Fibroblast of skin of left quadriceps (primary cell): ENCODE data around the gene ATP8B1.
A peak's percentile ranks its signal among the peaks of the same experiment; 100 is the strongest.
"Not testable (repeated sequence)": the region's sequence is repeated elsewhere in the genome, so short reads cannot be mapped to it uniquely, and the experiment has no call there.

Experiments
- DNase-seq, 2 experiments: peaks; one replicate each; pipeline ENCODE4 v3.0.0-alpha.2; 2013; ENCODE audit warnings: low read depth in 2 of 2

Gene ATP8B1

DNA sequence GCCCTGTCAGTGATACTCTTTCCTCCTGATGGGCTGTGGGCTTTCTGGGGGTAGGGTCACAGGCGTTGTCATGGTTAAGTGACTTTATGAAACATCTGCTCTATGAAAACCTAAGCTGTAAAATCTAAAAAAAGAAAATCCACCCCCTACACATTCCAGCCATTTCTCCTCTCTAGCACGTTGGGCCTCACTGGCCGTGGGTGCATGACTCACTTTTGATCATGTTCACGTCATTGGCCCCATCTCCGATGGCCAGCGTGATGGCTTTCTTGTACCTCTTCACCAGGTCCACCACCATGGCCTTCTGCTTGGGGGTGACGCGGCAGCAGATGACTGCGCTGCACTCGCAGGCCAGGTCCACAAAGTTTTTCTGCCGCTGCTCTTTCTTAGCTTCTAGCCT lies 142.2 kb downstream of the ATP8B1 start:
- DNase-seq: peak; percentile 26 to 34

DNA sequence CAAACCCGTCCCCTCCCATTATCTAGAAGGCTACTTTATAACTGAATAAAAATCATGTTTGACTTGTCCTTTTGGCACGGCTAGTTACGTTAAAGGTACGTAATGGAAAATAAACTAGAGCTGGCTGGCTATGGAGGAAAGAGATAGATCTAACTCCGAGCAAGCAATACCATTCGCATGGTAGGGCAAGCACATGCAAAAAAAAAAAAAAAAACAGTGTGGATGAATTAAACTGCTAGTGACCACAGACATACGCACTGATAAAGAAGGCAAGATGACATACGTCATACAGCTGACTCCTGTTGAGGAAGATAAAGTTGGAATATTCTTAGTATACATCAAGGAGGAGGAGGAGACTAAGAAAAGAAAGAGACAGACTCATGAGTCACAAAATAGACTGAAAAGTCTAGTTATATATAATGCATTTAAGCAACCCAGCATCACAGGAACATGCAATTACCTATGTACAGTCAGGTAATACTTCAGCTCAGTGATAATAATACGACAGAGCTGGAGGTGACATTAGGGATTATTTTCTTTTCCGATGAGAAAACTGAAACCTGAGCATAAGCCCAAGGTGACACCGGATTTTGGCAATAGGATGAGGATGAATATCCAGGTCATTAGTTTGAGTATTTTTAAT lies 143.5 kb downstream of the ATP8B1 start:
- DNase-seq: no peak

DNA sequence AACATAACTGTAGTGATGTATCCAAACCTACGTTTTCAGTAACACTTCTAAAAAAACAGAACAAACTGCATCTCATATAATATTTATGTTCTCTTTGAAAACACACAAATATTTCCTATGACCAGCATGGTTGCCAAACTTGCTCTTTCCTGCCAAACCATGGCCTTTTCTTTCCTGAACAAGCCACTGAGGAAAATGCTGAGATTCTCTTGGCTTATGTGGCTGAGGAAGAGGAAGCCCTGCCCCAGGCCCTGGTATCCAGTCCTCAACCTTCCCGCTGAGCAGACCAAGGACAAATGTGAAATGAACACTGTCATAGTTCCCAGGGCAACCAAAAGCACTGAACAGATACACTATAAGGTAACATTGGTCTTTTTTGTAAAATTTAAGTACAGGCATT lies 145.6 kb downstream of the ATP8B1 start:
- DNase-seq: no peak

DNA sequence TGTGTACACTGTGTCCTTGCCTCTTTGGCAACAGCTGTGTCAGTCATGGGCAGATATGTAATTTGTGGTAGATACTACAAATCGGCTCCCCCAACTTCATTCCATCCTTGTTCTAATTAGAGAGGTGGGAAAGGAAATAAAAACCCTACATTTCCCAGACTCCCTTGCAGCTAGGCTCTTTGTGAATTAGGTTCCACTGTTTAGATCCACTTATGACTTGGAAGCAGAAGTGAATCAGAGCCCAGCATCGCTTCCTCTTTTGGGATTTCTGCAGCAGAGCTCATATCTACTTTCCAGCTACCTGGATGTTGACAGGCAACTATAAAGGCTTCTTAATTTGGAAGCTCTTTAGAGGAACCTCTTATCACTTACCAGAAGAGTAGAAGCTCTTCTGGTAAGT lies 147.4 kb downstream of the ATP8B1 start:
- no peak for DNase-seq

DNA sequence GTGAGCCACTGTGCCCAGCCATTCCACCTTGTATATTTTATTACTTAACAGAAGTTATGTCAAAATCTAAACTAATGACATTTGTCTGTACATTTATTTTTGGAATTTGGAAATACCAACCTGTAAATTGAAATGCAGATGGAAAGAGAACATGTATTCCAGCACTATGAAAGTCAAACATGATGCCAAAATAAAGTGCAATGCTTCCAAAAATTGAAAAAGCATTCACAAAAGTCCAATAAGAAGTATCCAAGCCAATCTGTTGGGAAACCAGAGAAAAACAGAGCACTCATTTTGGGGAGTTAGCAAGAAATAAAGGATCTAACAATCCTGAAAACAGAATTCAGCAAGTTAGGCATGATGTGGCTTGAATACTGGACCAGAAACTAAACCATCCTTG lies 151.2 kb downstream of the ATP8B1 start:
- no peak for DNase-seq

DNA sequence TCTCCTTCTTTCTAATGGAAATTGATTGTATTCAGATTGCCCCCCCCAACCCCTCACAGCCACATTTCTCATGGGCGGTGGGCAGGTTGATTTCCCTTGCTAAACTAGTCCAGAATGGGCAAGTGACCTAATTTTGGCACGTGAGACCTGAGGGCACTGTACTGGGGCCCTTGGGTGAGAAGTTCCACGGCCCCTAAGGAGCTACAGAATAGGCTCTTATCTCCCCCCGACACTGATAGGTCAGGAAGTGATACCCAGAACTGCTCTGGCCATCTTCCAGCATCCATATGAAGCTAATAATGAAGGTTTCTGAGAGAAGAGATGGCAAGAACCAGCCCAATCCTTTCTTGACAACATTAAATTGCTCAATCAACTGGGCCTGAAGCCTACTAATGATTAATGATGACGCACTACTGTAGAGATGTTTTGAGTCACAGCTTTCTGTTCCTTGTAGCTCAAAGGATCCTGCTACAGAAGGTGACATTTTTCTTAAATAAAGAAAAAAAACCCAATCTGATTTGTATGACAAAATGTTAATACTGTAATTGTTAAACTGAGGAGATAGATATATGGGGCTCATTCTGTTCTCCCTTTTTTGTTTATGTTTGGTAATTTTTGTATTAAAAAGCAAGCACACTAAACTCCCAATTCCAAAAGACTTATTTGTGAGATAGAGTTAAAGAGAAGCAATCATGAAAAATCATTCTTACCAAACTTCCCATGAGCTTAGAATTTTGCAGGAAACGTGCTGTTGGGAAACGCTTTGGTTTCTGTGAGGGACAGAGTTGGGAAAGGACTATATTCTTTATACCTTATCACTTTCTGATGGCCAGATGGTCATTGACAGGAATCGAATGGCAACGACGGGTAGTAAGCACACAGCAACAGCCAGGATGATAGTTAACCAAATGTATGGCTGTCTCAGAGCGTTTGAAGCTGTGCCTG lies 153.3 kb downstream of the ATP8B1 start:
- peak; percentile 47 to 50 for DNase-seq

DNA sequence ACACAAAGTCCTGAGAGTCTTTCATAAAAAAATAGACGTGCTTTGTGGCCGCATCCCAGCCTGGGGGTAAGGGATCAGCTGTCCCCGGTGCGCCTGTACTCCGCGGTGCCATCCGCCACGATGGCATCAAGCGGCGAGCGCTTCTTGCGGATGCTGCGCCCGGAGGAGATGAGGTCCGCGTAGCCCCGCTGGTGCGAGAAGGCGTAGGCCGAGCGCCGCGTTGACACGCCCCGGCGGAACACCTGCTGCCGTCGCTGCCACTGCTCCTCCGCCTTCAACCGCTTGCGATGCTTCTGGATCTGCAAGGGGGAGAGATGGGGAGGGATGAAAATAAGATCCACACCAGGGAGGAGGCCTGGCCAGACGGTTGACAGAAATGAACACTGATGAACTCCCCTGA lies 154.7 kb downstream of the ATP8B1 start:
- DNase-seq: no peak

DNA sequence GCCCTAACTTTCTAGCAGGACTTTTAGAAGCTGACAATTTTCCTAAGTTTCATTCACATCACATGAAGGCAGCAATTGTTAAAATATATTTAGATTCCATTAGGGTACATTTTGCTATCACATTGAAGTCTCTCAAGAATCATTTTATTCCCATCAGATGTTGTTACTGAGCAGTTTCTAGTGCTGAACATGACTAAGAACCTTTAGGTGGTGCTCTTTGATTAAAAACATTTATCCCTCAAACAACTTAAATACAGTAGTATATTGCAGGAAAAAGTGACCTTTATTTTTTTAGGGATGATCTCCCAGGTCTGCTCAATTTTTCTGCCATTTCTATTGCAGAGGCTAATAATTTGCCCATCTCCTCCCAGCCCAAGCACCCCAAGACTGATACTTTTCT lies 158.6 kb downstream of the ATP8B1 start:
- DNase-seq: no peak

DNA sequence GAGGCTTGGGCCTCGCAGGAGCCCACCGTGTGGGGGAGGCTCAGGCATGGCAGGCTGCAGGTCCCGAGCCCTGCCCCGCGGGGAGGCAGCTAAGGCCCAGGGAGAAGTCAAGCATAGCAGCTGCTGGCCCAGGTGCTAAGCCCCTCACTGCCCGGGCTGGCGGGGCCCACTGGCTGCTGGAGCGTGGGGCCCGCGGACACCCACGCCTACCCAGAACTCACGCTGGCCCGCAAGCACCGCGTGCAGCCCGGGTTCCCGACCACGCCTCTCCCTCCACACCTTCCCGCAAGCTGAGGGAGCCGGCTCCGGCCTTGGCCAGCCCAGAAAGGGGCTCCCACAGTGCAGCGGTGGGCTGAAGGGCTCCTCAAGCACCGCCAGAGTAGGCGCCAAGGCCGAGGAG lies 159.4 kb downstream of the ATP8B1 start:
- not testable (repeated sequence) for DNase-seq

DNA sequence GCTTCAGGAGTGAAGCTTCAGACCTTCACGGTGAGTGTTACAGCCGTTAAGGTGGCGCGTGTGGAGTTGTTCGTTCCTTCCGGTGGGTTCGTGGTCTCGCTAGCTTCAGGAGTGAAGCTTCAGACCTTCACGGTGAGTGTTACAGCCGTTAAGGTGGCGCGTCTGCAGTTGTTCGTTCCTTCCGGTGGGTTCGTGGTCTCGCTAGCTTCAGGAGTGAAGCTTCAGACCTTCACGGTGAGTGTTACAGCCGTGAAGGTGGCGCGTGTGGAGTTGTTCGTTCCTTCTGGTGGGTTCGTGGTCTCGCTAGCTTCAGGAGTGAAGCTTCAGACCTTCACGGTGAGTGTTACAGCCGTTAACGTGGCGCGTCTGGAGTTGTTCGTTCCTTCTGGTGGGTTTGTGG lies 160.7 kb downstream of the ATP8B1 start:
- DNase-seq: not testable (repeated sequence)

DNA sequence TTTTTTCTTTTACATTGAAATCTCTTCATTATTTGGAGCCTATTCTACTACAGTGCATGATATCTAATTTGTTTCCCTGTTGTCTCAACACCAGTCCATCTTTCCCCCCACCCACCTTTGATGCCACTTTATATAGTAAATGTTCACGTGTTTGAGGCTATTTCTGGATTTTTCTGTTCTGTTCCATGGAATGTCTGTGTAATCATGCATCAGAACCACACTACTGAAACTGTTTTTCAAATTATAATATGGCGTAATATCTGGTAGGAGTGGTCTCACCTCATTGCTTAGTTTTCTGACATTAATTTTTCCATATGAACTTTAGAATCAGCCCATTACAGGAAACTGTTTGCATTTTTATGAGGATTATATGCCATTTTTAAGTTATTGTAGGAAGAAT lies 162.4 kb downstream of the ATP8B1 start:
- no peak for DNase-seq

DNA sequence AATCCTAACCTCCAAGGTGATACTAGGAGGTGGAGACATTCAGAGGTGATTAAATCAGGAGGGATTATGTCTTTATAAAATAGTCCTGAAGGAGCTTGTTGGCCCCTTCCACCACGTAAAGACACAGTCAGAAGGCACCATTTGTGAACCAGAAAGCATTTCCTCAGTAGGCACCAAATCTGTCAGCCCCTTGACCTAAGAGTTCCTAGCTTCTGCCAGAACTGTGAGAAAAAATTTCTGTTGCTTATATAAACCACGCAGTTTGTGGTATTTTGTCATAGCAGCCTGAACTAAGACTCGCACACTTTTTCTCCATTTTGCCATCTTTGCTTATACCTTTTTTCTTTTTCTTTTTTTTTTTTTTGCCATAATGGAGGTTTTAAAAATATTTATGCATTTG lies 162.9 kb downstream of the ATP8B1 start:
- no peak for DNase-seq

DNA sequence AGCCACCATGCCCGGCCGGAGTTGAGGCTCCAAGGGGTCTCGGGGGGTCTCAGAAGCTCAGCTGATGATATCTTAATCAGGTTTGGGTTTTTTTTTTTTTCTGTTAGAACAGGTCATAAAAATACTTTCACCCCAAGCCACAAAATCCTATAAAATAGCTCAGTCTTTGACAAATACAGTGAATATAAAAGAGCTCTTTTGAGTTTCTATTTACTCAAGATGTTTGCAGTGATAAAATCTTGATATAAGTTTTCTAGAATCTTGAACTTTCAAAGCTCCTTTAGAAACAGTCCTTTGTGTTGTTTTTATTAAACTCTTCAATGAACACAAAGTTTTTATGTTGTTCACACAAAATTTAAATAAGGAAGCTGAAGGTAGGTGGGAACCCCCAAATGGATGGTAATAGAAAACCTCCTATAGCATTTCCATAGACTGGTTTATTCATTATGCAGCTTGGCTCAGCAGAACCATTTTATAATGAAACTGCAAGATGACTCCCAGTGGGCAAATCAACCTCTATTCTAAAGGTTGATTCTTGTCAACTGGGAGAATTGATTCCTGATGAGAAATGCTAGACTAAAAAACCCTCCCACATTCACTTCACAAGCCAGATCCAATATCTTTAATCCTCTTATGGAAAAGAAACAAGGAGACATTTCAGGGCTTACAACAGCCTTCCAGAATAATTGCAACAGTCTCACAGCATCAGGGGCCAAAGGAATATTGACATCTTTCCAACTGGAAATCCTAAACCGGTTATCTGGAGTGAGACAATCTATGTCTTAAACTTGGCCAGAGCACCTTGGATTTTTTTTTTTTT lies 167.9 kb downstream of the ATP8B1 start:
- DNase-seq: no peak

DNA sequence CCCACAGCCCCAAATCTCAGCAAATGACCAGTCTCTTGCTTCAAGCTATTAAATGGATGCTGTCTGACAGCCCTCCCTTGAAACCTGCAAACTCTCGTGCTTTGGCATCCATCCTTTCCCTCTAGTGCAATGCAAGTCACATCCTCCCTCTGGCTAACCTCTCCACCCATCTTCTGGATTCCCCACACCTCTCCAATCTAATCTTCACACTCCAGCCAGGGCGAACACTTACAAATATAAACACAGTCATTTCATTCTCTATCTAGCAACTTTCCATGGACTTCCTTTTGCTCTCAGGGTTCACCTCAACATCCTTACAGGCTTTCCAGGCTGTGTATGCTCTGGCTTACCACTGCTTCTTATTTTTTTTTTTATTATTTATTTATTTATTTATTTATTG lies 171.4 kb downstream of the ATP8B1 start:
- no peak for DNase-seq

DNA sequence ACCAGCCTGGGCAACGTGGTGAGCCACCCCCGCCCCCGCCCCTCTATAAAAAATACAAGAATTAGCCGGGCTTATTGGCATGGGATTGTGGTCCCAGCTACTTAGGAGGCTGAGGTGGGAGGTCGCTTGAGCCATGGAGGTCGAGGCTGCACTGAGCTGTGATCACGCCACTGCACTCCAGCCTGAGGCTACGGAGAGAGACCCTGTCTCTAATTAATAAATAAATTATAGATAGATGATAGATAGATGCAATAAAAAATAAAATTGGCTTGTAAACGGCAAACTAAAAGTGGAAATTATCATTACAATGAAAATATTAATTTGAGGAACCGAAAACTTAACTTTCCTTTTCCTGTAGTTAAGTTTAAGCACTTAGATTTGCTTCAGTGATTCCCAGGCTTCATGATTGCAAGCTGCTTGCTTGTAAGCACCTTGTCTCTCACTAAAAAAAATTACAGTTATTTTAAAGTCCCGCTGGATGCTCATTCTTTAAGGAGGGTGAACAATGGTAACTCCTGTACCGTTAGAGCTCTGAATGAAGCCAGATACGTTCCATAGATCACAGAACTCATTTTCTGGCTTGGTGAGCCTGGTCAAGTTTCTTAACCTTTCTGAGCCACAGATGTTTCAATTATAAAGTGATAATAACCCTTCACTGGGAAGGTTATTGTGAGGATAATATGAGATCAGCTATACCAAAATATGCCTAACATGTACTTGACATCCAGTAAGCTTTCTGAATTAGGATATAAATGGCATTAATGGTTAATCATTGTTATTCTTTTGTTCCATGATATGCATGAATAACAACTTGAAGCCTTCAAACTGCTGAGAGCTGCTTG lies 172.1 kb downstream of the ATP8B1 start:
- no peak for DNase-seq

DNA sequence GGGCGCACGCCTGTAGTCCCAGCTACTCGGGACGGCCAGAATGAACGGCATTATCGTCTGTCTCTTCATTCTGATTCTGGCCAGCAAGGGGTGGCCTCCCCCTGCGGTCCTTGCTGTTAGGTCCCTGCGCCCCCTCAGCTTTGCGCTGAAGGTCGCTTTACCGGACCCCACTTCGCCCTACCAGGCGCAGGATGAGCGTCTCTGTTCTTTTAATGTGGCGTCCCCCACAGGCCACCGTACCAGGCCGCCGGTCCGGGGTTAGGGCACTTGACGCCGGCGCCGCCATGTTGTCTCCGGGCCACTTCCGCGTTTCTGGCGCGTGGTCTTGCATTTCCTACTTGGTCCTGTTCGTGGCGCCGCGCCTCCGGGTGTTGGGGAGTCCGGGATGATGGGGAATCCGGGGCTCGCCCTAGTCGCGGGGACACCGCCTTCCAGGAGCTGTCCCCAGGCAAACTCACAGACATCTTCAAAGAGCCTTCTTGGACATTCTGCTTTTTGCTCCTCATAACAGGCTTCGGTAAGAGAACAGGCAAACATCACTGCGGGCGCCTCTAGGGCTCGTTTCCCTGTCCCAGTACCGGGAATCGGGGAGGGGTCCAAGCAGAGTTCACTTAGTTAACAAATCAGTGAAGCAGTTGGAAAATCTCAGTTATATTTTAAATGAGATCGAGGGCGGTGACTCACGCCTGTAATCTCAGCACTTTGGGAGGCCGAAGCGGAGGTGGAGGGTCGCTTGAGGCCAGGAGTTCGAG lies 172.9 kb downstream of the ATP8B1 start:
- DNase-seq: peak; percentile 92 to 93

DNA sequence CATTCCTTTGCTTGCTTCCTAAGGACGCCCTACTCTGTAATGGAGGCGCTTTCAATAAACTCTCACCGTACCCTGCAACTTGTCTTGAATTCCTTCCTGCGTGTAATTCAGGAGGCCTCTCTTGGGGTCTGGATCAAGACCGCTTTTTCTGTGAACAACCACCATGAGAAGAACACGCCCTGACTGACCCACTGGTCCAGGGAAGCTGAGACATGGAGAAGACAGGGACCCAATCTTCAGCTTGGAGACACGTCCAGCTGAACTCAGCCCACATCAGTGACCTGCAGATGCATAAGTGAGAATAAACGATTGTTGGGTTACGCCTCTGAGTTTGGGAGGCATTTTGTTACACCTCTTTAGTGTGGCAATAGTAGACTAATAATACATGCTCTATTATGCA lies 173.7 kb downstream of the ATP8B1 start:
- no peak for DNase-seq

DNA sequence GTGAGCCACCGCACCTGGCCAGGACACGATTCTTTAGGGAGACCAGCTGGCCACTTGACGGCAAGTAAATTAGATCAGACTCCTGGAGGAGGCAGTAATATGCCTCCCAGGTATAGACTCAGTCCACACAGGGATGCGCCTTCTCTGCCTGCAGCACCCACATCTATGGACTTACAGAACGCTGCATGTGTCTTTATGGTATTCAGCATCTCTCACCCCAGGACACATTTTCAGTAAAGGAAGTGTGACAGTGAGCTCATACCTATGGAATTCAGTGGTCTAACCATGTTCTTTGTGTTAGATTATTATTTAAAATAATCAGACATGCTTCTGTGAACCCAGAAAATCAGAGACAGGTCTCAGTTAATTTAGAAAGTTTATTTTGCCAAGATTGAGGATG lies 175.6 kb downstream of the ATP8B1 start:
- peak in 1 of 2 experiments; percentile 25 for DNase-seq

DNA sequence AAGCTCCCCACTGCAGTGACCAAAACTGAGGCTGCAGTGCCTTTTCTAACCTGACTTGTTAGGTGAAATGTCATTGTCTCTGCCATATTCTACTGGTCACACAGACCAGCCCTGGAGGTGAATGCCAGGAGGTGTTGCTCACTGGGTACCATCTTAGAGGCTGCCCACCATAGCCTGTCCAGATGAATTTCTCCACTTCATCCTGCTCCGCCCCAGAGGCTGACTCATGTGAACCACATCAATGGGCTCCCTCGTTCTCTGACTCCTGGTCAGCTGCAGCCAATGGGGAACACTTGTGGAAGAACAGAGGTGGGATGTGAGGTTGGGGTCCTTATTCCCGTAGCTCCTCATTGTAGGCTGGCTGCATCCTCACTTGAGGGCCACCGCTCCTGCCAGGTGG lies 178.1 kb downstream of the ATP8B1 start:
- no peak for DNase-seq

DNA sequence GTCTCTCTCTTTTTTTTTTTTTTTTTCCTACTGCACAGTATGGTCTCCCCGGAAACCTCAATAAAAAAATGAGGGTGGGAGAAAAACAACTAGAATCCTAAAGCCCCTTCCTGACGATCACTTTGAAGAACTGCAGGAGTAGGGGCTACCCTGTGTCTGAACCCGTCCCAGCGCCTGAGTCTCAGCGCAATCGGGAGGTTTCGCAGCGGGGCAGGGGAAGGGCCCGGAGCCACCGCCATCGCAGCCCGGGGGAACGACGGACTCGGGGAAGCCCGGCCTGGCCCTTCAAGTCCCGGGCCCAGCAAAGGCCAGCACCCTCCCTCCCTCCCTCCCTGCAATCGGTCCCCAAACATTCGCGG lies 181.9 kb downstream of the ATP8B1 start:
- no peak for DNase-seq

DNA sequence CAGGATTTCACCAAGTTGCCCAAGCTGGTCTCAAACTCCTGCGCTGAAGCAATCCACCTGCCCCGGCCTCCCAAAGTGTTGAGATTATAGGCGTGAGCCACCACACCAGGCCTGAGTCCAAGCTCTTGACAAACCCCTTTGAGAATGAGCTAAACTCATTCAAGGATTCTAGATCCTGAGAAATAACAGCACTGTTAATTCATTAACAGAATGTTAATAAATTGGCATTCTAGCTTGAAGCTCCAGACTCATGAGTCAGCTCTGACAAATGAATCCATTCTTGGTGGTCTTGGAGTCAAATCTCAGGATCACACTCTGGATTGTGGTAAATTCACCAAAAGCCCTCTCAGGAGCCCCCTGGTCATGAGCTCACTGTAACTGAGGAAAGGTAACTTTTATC lies 183.2 kb downstream of the ATP8B1 start:
- DNase-seq: no peak
